HG02885 (cell line): ENCODE data around the gene KDM1A.
"Not testable (repeated sequence)": the region's sequence is repeated elsewhere in the genome, so short reads cannot be mapped to it uniquely, and the experiment has no call there.

ENCODE experiments used
- ATAC-seq: cut with Tn5 transposase; IDR thresholded peaks from one replicate; pipeline ENCODE4 v1.9.1; 2021; ENCODE audit warnings: mild to moderate bottlenecking; ENCODE audit not compliant: unreplicated experiment, poor library complexity

The KDM1A gene

DNA sequence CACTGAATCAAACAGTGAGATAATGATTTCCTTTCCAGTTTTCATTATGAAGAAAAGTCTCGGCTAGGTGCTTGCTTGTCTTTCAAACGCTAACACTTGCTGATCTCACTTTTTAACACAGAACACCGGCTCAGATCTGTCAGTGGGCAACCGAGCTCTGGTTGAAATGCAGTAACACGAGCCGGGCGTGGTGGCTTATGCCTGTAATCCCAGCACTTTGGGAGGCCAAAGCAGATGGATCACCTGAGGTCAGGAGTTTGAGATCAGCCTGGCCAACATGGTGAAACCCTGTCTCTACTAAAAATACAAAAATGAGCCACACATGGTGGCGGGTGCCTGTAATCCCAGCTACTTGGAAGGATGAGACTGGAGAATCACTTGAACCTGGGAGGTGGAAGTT lies 9.2 kb upstream of the KDM1A start:
- not testable (repeated sequence) for ATAC-seq

DNA sequence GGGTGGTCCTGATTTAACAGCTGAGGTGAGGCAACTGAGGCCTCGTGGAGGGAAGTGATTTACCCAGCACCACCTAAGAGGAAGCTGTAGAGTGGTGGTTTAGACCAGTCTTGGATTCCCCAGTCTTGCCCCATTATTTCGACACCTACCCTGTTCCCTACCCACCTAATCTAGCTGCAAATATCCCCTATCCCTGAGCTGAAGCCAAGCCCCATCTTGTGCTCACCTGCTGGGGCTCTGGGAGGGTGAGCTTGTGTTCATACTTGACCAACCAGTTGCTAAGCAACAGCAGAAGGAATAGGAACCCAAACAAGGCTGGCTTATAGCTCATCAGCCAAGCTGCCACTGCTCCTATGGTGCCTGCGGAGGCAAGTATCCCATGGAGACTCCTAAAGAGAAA lies 5.6 kb upstream of the KDM1A start:
- ATAC-seq = no peak

DNA sequence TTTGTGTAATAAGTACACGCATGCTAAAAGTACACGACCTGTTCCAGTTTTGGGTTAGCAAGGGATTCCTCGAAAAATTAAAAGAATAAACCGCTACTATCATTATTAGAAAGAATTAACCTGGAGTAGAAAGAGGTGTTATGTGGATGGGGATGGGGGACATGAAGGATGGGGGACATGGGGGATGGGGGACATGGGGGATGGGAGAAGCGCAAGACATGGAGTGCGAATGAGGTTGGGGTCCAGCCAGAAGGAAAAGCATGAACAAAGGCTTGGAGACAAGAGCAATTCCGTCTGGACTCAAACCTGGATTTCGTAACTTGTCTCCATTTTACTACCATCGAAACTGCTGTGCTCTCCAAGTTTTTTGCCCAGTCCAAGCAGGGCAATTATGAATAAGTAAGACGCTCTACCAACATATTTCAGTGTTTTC lies 591 bp upstream of the KDM1A start:
- no peak for ATAC-seq

DNA sequence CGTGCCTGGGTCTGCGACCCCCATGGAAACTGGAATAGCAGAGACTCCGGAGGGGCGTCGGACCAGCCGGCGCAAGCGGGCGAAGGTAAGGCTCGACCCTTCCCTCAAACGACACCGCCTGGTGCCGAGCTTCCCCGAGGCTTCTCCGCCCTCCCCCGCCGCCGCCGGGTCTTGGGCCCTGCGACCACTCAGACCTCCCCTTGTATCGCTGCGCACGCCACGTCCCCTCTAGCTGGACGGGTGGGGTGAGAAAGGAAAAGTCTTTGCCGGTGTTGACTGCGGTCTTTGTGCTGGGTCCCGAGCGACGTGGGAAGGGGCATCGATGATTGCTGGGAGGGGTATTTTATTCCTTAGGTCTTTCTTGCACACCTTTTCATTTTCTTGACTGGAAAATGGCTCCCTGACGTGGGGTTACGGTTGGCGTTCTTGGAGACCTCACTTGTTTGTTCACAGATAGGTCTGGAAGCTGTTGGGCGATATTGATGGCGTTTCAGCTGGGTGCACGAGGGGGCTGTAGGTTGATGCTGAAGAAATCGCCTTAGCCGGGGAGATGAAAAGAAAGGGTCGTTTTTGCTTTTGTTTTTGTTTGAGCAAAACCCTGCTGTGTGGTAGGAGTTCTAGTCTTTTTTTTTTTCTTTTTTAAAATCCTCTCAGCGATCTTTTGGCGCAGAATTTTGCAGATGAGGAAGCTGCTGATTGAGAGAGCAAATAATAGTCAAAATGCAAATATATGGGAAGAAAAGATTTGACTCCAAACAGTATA lies 776 bp downstream of the KDM1A start:
- ATAC-seq = peak; percentile 18

DNA sequence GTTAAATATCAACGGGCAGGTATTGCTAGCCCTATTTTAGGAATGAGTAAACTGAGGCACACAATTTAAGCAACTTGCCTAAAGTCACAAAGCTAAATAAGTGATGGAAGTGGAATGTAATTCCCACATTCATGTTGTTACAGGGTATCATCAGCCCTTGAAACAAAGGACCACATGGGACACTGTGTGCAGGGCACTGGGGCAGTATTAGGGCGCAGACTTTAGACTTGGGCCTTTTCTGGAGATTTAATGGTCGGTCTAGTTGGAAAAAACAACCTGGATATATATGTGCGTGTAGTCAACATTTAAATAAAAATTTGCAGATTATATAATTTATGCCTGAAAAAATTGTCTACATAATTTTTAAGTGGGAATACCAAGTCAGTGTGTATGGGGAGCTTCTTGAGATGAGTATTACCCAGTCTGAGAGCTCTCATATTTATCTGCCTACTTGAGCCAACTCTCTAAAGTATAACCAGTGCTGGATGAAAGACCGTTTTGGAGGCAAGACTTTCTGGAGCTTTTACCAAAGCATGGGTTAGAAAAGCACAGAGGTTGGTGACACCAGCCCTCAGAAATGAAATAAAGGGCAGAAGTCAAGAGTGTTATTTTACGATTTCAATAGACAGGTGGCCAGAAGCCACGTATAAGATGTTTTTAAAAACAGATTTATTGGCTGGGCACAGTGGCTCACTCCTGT lies 1.6 kb downstream of the KDM1A start:
- no peak for ATAC-seq

DNA sequence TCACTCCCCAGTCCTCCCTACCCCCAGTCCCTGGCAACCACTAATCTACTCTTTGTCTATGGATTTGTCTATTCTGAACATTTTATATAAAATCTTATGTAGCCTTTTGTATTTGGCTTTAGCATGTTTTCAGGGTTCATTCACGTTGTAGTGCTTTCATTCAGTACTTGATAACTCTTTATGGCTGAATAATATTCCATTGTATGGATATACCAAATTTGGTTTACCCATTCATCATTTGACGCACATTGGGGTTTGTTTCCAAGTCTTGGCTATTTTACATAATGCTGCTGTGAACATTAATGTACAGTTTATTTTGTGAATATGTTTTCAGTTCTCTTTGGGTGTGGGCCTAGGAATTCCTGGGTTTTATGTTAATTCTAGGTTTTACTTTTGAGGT lies 2.6 kb downstream of the KDM1A start:
- no peak for ATAC-seq

DNA sequence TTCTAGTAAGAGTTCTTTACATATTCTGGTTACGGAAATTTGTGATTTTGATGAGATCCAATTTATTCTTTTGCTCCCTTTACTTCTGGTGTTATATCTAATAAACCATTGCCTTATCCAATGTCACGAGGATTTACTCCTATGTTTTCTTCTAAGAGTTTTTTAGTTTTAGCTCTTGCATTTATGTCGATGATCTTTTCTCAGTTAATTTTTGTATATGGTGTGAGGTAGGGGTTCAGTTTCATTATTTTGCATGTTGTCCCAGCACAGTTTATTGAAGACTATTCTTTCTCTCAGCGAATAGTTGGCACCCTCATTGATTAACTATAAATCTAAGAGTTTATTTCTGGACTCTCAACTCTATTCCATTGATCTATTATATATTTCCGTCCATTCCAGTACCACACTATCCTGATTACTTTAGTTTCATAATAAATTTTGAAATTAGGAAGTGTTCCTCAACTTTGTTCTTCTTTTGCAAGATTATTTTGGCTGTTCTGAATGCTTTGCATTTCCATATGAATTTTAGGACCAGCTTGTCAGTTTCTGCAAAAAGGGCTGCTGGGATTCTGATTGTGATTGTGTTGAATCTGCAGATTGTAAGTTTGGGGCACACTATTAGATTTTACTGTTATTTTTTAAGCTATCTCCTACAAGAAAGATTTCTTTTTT lies 4.0 kb downstream of the KDM1A start:
- no peak for ATAC-seq

DNA sequence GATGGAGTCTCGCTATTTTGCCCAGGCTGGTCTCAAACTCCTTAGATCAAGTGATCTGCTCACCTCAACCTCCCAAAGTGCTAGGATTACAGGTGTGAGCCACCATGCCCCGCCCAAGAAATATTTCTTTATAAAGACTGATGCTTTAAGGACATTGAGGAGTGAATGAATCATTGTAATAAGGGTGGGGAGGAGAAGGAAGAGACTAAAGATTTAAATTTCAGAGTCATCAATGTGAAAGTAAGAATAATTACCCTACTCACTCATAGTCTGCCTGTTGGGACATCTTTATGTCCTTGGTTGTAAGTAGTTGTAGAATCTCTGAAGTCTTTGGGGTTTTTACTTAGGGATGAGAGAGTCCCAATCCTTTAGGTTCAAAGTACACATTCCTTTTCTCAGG lies 7.3 kb downstream of the KDM1A start:
- no peak for ATAC-seq

DNA sequence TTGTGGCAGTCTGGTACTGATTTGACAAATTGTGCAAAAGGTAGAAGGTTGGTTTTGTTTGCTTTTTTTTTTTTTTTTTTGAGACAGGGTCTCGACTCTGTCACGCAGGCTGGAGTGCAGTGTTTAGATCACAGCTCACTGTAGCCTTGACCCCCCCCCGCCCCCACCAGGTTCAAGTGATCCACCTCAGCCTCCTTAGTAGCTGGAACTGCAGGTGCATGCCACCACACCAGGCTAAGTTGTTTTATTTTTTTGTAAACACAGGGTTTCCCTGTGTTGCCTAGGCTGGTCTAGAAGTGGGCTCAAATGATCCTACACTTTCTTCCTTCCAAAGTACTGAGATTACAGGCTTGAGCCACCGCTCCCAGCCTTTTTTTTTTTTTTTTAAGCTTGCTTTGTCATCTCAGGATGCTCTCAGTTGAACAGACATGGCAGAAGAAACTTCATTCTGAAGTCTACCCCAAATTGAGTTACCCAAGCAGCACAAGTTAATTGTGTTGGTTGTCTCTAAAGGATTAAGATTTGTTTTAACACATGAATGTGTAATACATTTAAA lies 8.2 kb downstream of the KDM1A start:
- ATAC-seq = no peak

DNA sequence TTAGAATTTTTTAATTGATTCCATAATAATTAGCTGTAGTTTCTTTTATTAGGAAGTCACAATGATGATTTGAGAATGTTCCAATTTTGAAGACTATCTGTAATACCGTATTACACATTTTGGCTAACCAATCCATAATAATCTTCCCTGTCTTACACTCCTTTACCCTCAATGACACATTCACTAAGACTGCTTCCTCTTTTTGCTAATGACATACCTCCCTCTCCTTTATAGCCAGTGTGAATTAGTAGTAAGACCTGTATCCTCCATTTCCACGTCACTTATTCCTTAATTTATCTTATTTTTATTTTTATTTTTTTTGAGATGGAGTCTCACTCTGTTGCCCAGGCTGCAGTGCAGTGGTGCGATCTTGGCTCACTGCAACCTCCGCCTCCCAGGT lies 10.1 kb downstream of the KDM1A start:
- ATAC-seq = no peak

DNA sequence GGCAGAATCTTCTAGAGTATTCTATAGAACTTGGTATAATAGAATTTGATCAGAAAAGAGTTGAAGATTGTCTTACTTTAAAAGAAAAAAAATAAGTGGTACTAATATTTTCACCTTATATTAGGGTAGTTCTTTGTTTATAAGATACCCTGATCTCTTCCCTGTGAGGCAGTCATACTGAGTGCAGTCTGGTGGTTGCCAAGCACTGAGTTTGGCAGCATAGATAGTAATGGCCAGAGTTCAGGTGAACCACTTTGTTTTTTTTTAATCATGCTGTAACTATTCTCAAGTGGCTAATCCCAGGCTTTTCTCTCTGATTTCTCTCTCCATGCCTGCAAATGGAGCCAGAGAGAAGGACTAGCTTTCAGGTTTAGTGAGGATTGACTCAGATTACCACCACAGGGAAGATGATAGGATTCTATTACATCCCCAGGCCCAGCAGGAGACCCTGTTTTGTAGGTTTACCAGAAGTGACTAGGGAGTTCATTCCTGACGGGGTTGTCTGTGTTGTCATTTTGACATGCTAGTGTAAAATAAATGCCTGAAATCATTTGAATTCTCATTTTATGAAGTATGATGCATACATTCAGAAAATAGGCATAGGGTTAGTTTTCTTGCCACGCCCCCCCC lies 16.7 kb downstream of the KDM1A start:
- no peak for ATAC-seq

DNA sequence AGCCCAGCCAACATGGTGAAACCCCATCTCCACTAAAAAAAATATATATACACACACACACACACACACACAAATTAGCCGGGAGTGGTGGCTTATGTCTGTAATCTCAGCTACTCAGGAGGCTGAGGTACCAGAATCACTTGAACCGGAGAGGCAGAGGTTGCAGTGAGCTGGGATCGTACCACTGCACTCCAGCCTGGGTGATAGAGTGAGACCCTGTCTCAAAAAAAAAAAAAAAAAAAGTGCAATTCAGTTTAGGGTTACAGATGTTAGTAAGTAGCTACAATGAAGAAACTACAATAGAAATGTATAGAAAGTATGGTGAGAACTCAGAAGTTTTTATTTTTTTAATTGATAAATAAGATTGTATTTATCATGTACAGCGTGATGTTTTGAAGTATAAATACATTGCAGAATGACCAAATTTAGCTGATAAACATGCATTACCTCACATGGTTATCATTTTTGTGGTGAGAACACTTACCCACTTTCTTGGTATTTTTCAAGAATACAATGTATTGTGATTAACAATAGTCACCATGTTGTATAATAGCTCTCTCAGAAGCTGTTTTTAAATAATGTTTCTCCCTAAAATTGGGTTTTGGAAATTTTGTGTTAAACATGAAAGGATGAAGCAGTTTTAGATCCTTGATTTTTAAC lies 17.9 kb downstream of the KDM1A start:
- no peak for ATAC-seq

DNA sequence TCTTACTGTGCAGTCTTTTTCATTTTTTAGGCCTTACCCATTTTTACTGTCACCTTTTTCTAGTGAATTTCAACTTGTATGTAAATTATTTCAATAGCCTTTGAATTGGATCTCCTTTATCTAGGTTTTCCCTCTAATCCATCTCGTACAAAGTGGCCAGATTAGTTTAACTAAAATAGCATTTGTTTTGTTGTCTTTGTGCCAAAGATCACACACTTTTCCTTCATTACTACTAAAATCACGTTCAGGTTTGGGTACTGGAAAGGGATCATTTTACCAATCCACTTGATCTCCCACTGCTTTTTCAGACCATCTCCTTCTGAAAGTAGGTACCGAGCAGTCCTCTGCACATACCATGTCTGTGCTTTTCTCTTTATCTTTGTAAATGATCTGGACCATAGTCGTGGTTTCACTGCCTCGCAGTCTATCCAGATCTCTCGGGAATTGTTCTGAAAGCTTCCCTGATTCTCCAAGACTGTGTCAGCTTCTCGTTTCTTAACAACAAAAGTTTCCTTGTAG lies 20.1 kb downstream of the KDM1A start:
- ATAC-seq = no peak

DNA sequence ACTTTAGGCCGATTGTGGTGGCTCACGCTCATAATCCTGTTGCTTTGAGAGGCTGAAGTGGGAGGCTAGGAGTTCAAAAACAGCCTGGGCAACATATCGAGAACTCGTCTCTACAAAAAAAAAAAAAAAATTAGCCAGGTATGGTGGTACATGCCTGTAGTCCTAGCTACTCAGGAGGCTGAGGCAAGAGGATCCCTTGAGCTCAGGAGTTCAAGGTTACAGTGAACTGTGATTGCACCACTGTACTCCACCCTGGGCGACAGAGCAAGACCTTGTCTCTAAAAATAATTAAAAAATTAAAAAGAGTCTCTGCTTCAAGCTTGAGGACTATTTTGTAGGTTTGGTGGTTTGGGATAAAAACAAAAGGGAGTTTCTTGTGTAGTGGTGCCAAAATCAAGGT lies 21.2 kb downstream of the KDM1A start:
- no peak for ATAC-seq

DNA sequence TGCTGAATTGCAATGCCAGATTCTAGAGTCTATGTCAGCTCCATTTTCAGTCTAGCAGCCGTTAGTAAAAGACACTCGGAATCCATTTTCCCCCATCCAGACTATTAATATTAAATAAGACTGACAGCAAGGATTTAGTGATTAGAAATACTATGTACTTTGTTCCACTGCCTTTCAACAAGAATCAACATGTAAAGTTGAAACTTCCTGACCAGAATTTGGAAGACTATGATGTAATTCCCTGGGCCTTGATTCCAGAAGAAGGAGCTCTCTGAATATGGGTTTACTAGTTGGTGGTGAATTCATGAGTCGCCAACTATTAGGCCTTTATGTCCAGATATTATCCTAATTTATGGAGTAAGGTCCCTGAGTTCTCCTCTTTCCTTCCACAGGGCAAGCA lies 24.8 kb downstream of the KDM1A start:
- no peak for ATAC-seq

DNA sequence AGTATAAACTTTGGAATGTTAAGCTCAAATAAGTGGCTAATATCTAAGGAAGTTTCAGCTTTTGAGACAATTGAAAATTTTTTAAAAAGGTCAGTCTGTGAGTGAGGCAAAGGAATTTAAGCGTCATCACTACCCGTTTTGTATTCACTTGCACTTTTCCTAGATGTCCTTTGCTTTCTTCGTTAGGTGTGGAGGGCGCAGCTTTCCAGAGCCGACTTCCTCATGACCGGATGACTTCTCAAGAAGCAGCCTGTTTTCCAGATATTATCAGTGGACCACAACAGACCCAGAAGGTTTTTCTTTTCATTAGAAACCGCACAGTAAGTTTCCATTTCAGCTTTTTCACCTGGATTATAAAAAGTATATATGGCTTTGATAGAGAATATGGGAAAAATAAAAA lies 30.9 kb downstream of the KDM1A start:
- ATAC-seq = no peak

DNA sequence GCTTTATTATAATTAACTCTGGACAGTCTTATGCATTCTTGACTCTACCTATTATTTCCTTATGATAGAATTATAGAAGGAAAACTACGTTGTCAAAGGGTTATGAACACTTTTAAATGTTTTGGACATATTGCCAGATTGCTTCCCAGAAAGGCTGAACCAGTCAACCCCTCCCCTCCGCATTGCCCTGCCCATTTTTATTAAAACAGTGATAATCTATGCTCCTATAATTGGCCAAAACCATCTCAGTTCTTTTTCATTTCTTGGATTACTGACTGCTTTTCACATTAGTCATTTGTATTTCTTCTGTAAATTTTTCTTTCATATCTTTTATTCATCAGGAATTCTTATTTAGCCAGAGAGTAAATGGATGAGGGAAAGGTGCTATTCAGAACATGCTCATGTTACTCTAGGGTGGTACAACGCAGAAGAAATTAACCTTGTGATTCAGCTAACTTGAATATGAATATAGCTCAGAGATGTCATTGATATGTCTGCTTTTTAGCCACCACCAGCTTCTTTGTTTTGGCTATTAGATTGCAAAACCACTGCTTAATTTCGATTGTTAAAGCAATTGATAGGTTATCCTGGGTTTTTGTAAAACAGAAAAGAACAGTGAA lies 32.1 kb downstream of the KDM1A start:
- no peak for ATAC-seq

DNA sequence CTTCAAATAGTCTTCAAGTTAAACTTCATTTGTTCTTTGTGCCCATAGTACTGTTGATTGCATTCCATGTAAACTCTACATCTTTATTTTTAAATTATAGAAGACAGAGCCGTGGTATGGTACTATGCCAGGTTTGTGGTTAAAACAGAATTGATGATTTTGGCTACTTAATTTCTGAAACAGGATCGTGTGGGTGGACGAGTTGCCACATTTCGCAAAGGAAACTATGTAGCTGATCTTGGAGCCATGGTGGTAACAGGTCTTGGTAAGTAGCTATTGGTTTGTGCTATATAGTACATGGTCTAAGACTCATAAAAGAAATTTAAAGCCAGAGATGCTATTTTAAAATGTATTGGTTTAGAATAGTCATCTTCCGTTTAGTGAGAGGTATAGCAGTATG lies 38.0 kb downstream of the KDM1A start:
- ATAC-seq = no peak

DNA sequence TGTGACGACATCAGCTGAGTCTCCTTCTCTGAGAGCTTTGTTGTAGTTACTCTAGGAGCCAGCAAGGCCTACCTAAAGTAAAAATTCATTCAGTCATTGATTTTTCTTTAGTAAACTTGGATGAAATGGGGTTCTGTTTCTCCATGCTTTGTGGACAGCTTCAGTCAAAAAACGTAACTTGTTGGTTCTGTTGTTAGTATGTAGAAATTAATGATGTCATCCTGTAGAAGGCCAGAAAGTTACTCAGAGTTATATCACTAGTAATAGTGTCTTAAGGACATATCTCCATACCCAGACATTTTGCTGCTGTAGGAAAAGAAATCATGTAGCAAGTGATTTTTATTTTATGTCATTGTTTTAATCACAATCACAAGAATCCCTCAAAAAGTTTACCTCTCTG lies 43.0 kb downstream of the KDM1A start:
- ATAC-seq = no peak

DNA sequence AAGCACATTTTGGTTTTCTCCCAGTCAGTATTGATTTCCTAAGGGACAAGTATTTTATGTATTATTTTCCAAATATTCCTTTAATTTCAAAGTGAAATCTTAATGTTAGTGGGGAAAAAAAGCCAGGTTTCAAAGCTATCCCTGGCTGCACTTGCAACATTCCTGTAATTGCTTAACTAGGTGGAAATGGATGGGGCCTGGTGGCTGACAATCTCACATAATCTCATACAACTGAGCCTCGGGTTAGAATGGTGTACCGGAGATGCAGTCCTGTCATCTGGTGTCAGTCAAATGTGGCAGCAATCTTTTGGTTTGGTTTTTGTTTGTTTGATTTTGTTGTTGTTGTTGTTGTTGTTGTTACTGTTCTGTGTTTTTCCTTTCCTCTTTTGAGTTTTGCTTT lies 46.1 kb downstream of the KDM1A start:
- ATAC-seq = no peak
